Forelimb muscle (tissue), 1 donor: ENCODE measurements around the gene ZFR. TPM values are rescaled to one million over a fixed set of nuclear protein-coding genes. Genes with fewer than 3 reads are reported as not detected.

Experiments used
- DNase-seq: peaks from one replicate; pipeline ENCODE4 v3.0.0-alpha.2; 2013; ENCODE audit warnings: low read depth
- polyA plus RNA-seq: library from polyadenylated mRNA; unstranded; fragments of 120-200 nt; gene quantifications from one replicate; pipeline ENCODE4 v1.2.1, GENCODE V29; 2013; ENCODE audit not compliant: insufficient read length

Gene ZFR
- 82.4 TPM for polyA plus RNA-seq

GRCh38 chr5:32444431-32445286 is at the start of gene ZFR:
Gene ZFR, minus strand, starts transcription at chr5:32444740. Its CDS starts 82 bp downstream, at chr5:32444658.
- peak; percentile 83 for DNase-seq

DNA sequence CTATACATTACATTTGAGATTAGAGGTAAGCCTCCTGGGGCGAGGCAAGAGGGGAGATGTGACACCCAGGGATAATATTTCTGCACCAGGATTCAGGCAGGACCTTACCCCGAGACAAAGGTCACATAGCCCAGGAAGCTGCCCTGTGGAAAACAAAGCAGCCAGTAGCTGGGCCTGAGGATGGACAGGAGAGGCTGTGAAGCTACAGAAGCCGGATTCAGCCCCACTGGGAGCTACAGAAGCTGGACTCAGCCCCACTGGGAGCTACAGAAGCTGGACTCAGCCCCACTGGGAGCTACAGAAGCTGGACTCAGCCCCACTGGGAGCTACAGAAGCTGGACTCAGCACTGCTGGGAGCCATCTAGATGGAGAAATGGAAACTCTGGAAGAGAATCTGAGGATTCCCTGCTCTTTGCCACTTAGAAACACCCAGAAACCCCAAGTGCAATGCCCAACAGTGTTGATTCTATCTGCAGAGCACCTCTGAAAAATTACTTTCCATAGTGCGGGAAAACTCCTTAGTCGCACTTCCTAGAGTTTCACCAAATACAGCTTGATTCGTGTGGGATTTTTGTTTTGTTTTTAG is 46.5 kb upstream of the ZFR start:
- no peak for DNase-seq

DNA sequence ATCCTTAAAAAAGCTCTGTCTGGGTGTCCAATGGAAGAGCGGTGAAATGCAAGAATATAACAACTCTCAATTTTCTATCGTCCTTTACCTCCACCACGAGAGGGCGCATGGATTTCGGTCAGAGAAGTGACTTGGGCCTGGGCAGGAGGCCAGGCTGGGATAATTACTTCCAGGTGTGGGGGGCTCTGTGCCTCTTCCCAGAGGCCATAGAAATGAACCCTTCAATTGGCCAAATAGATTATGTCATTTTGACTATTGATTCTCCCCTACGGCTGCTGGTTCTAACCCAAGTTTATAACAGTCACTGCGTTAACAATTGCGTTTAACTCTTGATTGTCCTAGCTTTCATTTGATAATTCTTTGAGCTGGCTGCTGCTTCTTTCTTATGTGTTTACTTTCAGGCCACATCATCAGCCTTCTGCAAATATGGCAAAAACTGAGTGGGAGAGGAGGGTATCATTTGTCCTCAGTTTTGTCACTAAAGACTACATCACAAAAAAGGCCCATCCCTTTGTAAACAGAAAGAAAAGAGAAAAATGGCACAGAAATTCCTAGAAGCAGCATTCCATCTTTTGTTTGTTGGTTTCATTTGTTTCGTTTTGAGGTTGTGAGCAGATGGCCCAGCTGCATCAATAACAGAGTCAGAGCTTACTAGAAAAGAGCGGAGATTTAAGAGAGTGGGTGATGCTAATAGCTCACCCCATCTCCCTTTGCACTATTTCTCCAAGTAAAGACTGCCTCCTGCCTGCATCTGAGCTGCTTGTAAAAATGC is 45.4 kb upstream of the ZFR start:
- peak; percentile 91 for DNase-seq

DNA sequence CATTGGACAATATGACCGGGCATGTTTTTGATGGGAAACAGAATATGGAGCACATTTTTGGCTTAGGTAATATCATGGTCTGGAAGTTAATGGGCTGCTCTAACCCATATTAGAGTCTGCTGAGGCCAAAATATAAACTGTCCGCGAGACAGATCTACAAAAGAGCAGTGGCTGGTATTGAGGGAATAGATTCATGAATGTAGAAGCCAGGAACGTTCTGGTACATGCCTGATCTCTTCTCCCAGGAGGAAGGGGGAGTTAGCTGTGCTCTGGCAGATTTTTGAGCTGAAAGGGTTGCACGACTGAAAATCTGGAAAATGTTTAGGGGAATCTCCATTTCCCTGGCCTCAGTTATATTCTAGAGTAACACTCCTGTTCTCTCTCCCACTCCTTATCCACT is 42.9 kb upstream of the ZFR start:
- DNase-seq: no peak

- DNase-seq: no peak
Measured at GRCh38 chr5:32487008-32487407, 42.5 kb upstream of the ZFR start.

GRCh38 chr5:32482193-32482592 is 37.7 kb upstream of the ZFR start:
- DNase-seq: no peak

DNA sequence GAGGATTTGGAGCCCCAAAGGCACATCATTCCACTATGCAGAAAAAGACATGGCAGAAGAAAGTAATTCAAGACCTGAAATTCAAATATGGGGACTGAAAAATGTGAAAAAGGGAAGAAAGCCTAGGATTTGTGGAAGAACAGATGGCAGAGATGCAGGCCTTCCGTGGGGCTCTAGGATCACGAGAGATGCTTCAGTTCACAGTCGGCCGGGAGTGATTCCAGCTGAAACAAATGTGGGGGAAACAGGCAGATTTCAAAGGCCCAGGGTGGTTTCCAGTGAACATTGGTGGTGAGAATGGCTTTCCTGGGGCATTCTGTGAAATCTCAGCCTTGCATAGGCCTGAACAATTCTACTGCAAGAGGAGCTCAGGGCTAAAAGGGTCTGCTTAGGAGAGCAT is 34.6 kb upstream of the ZFR start:
- no peak for DNase-seq

GRCh38 chr5:32476891-32477290 is 32.4 kb upstream of the ZFR start:
- DNase-seq: no peak

DNA sequence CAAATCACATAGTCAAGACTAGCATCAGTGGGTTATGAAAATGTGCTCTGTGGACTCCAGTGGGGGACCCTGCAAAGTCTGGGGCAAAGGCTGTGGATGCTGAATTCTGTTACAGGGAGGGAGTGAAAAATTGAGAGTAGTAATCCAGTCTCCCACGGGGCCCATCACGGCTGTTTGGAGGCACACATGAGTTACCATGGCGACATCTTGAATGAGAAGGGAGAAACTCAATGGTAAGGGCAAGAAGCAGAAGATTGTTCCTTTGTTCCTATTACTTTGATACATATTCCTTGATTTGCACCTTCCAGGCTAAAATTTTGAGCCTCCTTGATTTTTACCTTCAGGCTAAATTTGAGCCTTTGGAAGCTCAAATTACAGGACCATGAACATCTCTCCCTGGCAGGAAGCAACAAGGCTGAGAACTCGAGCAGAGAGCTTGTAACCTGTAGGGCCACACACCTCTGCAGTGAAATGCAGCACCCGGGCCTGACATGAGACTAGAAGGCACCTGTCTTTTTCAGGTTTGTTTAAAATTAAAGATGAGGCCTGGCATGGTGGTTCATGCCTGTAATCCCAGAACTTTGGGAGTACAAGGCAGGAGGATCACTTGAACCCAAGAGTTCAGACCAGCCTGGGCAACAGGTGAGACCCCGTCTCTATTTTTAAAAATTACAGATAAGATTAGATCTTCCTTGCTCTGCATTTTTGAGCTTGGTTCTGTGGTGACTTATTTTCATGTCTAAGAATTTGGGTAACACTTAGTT is 31.0 kb upstream of the ZFR start:
- DNase-seq: no peak

DNA sequence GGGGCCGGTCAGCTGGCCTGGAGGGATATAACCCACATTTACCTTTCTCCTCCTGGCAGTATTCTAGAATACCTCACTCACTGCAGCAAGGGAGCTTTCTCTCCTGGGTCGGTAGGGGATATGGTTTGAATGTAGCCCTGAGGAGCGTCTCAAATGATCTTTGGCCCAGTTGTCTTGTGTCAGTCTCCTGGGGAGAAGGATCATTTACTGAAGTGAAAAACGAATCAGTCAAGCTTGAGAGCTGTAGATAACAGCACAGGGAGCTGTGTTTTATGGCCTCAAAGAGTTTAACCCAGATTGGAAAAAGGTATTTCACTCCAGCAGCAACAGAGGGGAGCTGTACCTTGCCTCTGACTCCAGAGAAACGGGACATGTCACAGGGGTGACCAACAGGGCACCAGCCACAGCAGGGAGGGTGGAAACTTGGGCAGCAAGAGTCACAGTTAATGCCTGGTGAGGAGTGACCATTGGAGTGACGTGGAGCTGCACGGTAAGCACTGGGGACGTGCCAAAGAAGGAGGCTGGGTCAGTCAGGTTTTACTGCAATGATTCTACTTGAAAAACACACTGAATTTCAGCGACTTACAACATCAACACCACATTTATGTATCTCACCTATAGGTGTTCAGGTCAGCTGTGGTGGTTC is 29.8 kb upstream of the ZFR start:
- DNase-seq: no peak

- DNase-seq: no peak
Measured at GRCh38 chr5:32473072-32473471, 28.5 kb upstream of the ZFR start.

GRCh38 chr5:32471784-32472183 is 27.2 kb upstream of the ZFR start:
- no peak for DNase-seq

GRCh38 chr5:32465076-32465475 is 20.5 kb upstream of the ZFR start:
- no peak for DNase-seq

GRCh38 chr5:32462618-32463017 is 18.1 kb upstream of the ZFR start:
- DNase-seq: no peak

- DNase-seq: no peak
Measured at GRCh38 chr5:32461441-32462120, 17.0 kb upstream of the ZFR start.

- no peak for DNase-seq
Measured at GRCh38 chr5:32460702-32461101, 16.2 kb upstream of the ZFR start.

GRCh38 chr5:32458880-32459495 is 14.4 kb upstream of the ZFR start:
- DNase-seq: no peak

DNA sequence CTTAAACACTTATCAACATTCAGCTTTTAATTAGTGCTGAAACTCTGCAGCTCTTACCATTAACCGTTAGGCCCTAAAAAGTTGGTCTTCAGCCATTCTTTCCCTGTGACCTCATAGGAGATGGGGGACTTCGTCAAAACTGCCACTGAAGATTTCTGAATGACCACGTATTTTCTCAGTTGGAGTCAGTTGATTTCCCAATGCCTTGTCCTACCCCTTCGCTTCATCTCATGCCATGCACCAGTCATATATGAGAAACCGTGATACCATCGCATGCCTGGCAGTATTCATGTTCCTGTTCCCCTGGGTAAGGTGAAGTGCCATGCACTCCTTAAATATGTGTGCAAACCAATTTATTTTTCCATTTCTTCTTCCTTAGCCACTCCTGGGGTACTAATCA is 10.8 kb upstream of the ZFR start:
- no peak for DNase-seq

GRCh38 chr5:32454821-32455220 is 10.3 kb upstream of the ZFR start:
- DNase-seq: no peak

DNA sequence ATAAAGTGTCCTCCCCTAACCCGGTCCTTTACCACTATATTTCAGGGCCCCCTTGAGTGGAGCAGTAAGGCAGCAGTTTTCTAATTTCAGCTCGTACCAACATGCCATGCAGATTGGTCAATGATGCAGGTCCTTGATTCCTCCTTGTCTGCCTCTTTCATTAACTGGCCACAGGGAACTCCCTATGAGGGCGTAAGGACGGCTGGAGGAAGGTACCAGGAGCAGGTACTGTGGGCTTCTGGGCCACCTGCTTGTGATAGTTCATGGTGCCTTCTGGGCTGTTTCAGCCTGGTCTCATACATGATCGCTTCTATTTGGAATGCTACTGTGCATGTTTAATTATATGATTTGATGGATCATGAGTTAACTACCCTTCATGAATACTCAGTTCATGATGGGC is 9.4 kb upstream of the ZFR start:
- DNase-seq: no peak
